Esophagus (tissue), 2 donors: Measurements from ENCODE around the gene AGPAT4. TPM values are rescaled to one million over a fixed set of nuclear protein-coding genes. Genes with fewer than 3 reads are reported as not detected.

Experiments
- H3K27ac ChIP-seq, 2 donors: one replicate each; pipeline ENCODE4 v1.5.1; 2013; ENCODE audit warnings: low read depth in 2 of 2, mild to moderate bottlenecking in 2 of 2, inconsistent platforms in 1 of 2, low read length in 1 of 2, moderate library complexity in 1 of 2
- H3K27me3 ChIP-seq, 2 donors: one replicate each; pipeline ENCODE4 v1.6.1; 2013; ENCODE audit warnings: low read length in 2 of 2, control low read depth in 1 of 2, mild to moderate bottlenecking in 1 of 2; ENCODE audit not compliant: insufficient read depth in 2 of 2, control insufficient read depth in 1 of 2
- H3K36me3 ChIP-seq, 2 donors: one replicate each; pipeline ENCODE4 v1.6.1; 2013; ENCODE audit warnings: low read length in 1 of 2; ENCODE audit not compliant: control insufficient read depth in 2 of 2, insufficient read depth in 2 of 2
- H3K4me1 ChIP-seq, 2 donors: one replicate each; pipeline ENCODE4 v1.6.1; 2013; ENCODE audit warnings: low read length in 1 of 2; ENCODE audit not compliant: control insufficient read depth in 2 of 2, insufficient read depth in 2 of 2
- H3K4me3 ChIP-seq, 2 donors: one replicate each; pipeline ENCODE4 v1.5.1; 2013; ENCODE audit warnings: low read length in 2 of 2, mild to moderate bottlenecking in 2 of 2, low read depth in 1 of 2, moderate library complexity in 1 of 2
- H3K9me3 ChIP-seq, 2 donors: one replicate each; pipeline ENCODE4 v1.6.1; 2013; ENCODE audit warnings: mild to moderate bottlenecking in 2 of 2, low read depth in 1 of 2, low read length in 1 of 2, moderate library complexity in 1 of 2; ENCODE audit not compliant: control insufficient read depth in 2 of 2, insufficient read depth in 1 of 2
- WGBS, 2 donors: extraction: QIAGEN DNeasy Blood & Tissue Kit; methylation state at CpG; one replicate each; pipeline ENCODE4 v1.1.7; 2013; 5-methylcytosine and 5-hydroxymethylcytosine counted together
- polyA plus RNA-seq, 2 donors: library from polyadenylated mRNA; stranded (reverse); fragments of 200-250 nt; gene quantifications; one replicate each; pipeline ENCODE4 v1.2.3, GENCODE V29; 2013
- donor health status: healthy with polysubstance abuse.
- donor health status: Bipolar disorder and iron deficiency.

The AGPAT4 gene
- polyA plus RNA-seq, 2 donors: 1.4 to 2.0 TPM

DNA sequence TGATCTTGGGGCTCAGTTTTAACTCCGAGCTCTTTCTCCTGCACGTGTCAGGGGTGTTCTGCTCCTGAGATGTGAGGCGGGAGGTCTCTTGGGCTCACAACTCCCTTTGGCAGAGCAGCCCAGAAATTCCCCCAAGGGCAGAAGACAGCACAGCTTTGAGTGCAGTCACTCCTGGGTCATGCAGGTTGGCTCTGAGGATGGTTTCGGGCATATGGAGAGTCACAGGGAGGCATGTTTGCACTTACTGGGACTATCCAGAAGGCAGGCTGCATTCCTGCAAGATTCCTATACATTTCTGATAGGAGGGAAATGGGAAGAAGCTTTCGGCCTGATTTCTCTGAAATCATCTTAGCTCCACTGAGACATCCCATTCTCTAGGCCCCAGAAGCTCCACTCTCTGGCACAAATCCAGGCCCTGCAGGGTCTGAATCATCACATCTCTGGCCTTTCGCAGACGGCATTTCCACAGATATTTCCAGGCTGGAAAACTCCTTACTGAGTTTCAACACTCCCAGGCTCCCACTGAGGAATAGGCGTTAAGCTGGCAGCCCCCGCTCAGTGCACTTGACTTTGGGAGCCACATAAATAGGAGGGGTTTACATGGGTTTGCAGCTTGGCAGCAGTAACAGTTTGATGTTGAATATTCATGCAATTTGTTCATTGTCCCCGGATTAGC, 39.7 kb downstream of the AGPAT4 start:
- Histone ChIP-seq H3K27me3 (no peaks in the 10 kb centered on the region), H3K9me3 (no peaks in the 10 kb centered on the region), H3K4me3 (no peak overlapping the region), H3K36me3 (no peaks in the 10 kb centered on the region), H3K4me1 (peaks cover 0 to 3% of the 10 kb centered on the region in 2 donors), H3K27ac (no peak overlapping the region)
- WGBS, 2 donors: 65 to 75% methylated on average over 10 of the region's 10 CpGs

- WGBS, 2 donors: 95 to 96% methylated on average over 11 of the region's 11 CpGs
- no peak overlapping the region for H3K27ac ChIP-seq
- no peaks in the 10 kb centered on the region for H3K36me3 ChIP-seq
- H3K9me3 ChIP-seq: no peaks in the 10 kb centered on the region
- H3K27me3 ChIP-seq: no peaks in the 10 kb centered on the region
- peaks cover 0 to 3% of the 10 kb centered on the region in 2 donors for H3K4me1 ChIP-seq
- H3K4me3 ChIP-seq: no peak overlapping the region
These were observed 41.4 kb downstream of the AGPAT4 start for GRCh38 chr6:161232467-161232866.

GRCh38 chr6:161232010-161232409, 41.9 kb downstream of the AGPAT4 start:
- Histone ChIP-seq H3K4me1 (peaks cover 0 to 7% of the 10 kb centered on the region in 2 donors), H3K9me3 (no peaks in the 10 kb centered on the region), H3K27me3 (no peaks in the 10 kb centered on the region), H3K27ac (no peak overlapping the region), H3K4me3 (no peak overlapping the region), H3K36me3 (no peaks in the 10 kb centered on the region)
- WGBS, 2 donors: 88 to 90% methylated on average over 9 of the region's 9 CpGs

GRCh38 chr6:161230339-161230738, 43.5 kb downstream of the AGPAT4 start:
- Histone ChIP-seq H3K4me3 (no peak overlapping the region), H3K4me1 (peaks cover 3 to 10% of the 10 kb centered on the region in 2 donors), H3K27me3 (no peaks in the 10 kb centered on the region), H3K36me3 (no peaks in the 10 kb centered on the region), H3K9me3 (no peaks in the 10 kb centered on the region), H3K27ac (no peak overlapping the region)
- WGBS, 2 donors: 90 to 94% methylated on average over 2 of the region's 2 CpGs

GRCh38 chr6:161228921-161229591, 44.8 kb downstream of the AGPAT4 start:
- no peak overlapping the region for H3K4me3 ChIP-seq
- H3K27ac ChIP-seq: peak overlapping the region; percentile 40 to 70
- 49 to 55% methylated on average over 7 of the region's 7 CpGs for WGBS, 2 donors
- peaks cover 3 to 10% of the 10 kb centered on the region in 2 donors for H3K4me1 ChIP-seq
- H3K9me3 ChIP-seq: no peaks in the 10 kb centered on the region
- no peaks in the 10 kb centered on the region for H3K36me3 ChIP-seq
- no peaks in the 10 kb centered on the region for H3K27me3 ChIP-seq

- peaks cover 3 to 10% of the 10 kb centered on the region in 2 donors for H3K4me1 ChIP-seq
- H3K27me3 ChIP-seq: no peaks in the 10 kb centered on the region
- no peak overlapping the region for H3K4me3 ChIP-seq
- H3K9me3 ChIP-seq: no peaks in the 10 kb centered on the region
- 84 to 85% methylated on average over 6 of the region's 6 CpGs for WGBS, 2 donors
- no peaks in the 10 kb centered on the region for H3K36me3 ChIP-seq
- peak overlapping the region; percentile 6 to 21 for H3K27ac ChIP-seq
These were observed 45.8 kb downstream of the AGPAT4 start for GRCh38 chr6:161228096-161228495.

DNA sequence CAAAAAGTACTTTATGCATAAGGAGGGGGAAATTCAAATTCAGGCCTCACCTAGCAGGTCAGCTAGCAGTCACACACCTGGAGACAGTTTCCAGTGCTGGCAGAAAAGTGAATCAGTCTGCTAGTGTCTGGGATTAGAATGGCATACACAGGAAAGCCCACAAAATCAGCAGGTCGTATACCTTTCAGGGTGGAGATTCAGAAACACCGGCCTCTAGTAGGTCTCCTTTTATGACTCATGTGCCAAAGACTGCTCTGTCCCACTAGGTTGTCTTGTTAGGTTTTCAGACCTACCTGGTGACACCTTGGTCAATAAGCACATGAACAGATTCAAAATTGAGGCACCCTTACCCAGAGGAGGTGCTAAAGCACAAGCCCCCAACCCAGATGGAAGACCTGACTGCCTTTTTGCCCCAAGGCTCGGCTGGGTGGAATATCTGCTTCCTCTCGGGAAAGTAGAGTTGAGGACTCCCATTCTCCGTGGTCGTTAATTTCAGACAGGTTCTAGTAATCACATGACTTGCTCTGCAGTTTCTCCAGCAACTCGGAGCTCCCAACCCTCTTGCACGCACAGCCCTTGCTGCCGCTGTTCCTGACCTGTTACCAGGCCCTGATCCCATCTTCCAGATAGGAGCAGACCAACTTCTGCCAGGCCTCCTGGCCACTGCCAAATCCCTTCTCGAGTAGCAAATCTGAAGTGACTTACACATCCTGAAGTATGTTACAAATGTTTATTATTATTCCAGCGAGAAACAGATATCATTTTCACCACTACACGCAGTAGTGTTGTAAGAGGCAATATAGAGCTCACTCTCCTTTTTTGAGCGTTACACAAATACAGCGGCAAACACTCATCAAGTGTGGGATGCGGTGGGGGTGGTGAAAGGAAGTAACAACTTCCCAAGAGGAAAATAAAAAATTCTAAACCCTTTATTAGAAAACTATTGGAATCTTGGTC, 46.6 kb downstream of the AGPAT4 start:
- no peaks in the 10 kb centered on the region for H3K36me3 ChIP-seq
- H3K9me3 ChIP-seq: no peaks in the 10 kb centered on the region
- no peak overlapping the region for H3K4me3 ChIP-seq
- H3K27ac ChIP-seq: peak overlapping the region; percentile 44 to 61
- no peaks in the 10 kb centered on the region for H3K27me3 ChIP-seq
- WGBS, 2 donors: 84 to 85% methylated on average over 15 of the region's 15 CpGs
- peaks cover 3 to 10% of the 10 kb centered on the region in 2 donors for H3K4me1 ChIP-seq

- no peaks in the 10 kb centered on the region for H3K27me3 ChIP-seq
- peak overlapping the region; percentile 44 to 83 for H3K27ac ChIP-seq
- peaks cover 3 to 10% of the 10 kb centered on the region in 2 donors for H3K4me1 ChIP-seq
- H3K4me3 ChIP-seq: no peak overlapping the region
- WGBS, 2 donors: 63 to 66% methylated on average over 8 of the region's 8 CpGs
- H3K9me3 ChIP-seq: no peaks in the 10 kb centered on the region
- H3K36me3 ChIP-seq: no peaks in the 10 kb centered on the region
These were observed 47.6 kb downstream of the AGPAT4 start for GRCh38 chr6:161226009-161226964.

DNA sequence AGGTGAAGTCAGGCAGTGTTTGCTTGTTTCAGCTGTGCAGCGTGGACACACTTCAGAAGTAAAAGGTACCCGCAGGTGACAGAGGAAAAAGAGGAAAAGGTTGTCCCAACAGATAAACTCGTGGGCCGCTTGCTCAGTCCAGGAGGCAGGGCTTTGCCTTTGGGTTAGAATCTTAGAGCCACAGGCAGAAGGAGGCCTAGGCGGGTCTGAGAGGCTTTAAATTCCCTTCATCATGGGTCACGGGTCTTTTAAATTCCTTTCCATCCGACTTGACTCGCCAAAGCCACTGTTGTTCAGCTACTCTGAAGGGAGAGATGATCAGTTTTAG, 48.2 kb downstream of the AGPAT4 start:
- Histone ChIP-seq H3K4me1 (peaks cover 3 to 10% of the 10 kb centered on the region in 2 donors), H3K27ac (peak overlapping the region in 1 of 2 donors; percentile 83), H3K36me3 (no peaks in the 10 kb centered on the region), H3K9me3 (no peaks in the 10 kb centered on the region), H3K27me3 (no peaks in the 10 kb centered on the region), H3K4me3 (no peak overlapping the region)
- 77 to 85% methylated on average over 8 of the region's 8 CpGs for WGBS, 2 donors
